Coronary artery (tissue), 2 donors: ENCODE measurements around the gene CELA2A.
"Not testable (repeated sequence)": the region's sequence is repeated elsewhere in the genome, so short reads cannot be mapped to it uniquely, and the experiment has no call there.

Experiments used
- DNase-seq: peaks from one replicate; pipeline ENCODE4 v3.0.0-alpha.2; 2017; ENCODE audit warnings: low spot score
- H3K27ac ChIP-seq, 2 donors: fragments of 200-600 bp; sonication (generic); one replicate each; pipeline ENCODE4 v1.5.1; 2016 to 2019
- H3K4me3 ChIP-seq: fragments of 200-600 bp; sonication (generic); 2 replicates; pipeline ENCODE4 v1.5.1; 2016; ENCODE audit warnings: mild to moderate bottlenecking, moderate library complexity
- CTCF ChIP-seq: fragments of 200-600 bp; sonication (generic); IDR thresholded peaks from one replicate; pipeline ENCODE4 v1.5.1; 2019; ENCODE audit warnings: antibody characterized with exemption

CELA2A gene

GRCh38 chr1:15509586-15509985 lies 53.1 kb downstream of the CELA2A start:
- H3K27ac ChIP-seq: no peak overlapping the region

GRCh38 chr1:15510611-15511405 lies 54.3 kb downstream of the CELA2A start:
- DNase-seq: no peak
- no peak for TF ChIP-seq CTCF
- Histone ChIP-seq H3K4me3 (no peak overlapping the region), H3K27ac (no peak overlapping the region)

More at GRCh38 chr1:15509586-15509985, 53.1 kb downstream of the CELA2A start:
- no peak for TF ChIP-seq CTCF
- DNase-seq: no peak
- no peak overlapping the region for H3K4me3 ChIP-seq

GRCh38 chr1:15513192-15513591 lies 56.7 kb downstream of the CELA2A start:
- Histone ChIP-seq H3K4me3 (no peak overlapping the region), H3K27ac (no peak overlapping the region)
- TF ChIP-seq CTCF: no peak
- no peak for DNase-seq

GRCh38 chr1:15513919-15514318 lies 57.4 kb downstream of the CELA2A start:
- DNase-seq: no peak
- Histone ChIP-seq H3K4me3 (no peak overlapping the region), H3K27ac (no peak overlapping the region)

GRCh38 chr1:15514557-15514956 lies 58.0 kb downstream of the CELA2A start:
- H3K4me3 ChIP-seq, H3K27ac ChIP-seq, DNase-seq: not testable (repeated sequence)

More at GRCh38 chr1:15513919-15514318, 57.4 kb downstream of the CELA2A start:
- no peak for TF ChIP-seq CTCF

- peak; percentile 8 for DNase-seq
- no peak for TF ChIP-seq CTCF
- no peak overlapping the region for H3K27ac ChIP-seq
- no peak overlapping the region for H3K4me3 ChIP-seq
Measured at GRCh38 chr1:15515022-15515663, 58.6 kb downstream of the CELA2A start.

GRCh38 chr1:15519625-15520024 lies 63.1 kb downstream of the CELA2A start:
- DNase-seq: no peak
- Histone ChIP-seq H3K4me3 (no peak overlapping the region), H3K27ac (no peak overlapping the region)
- TF ChIP-seq CTCF: no peak

- not testable (repeated sequence) for H3K27ac ChIP-seq, H3K4me3 ChIP-seq, DNase-seq
Measured at GRCh38 chr1:15521206-15521906, 64.8 kb downstream of the CELA2A start.
